GM21423 (cell line): ENCODE data around the gene HK3.

Source experiments
- ATAC-seq: cut with Tn5 transposase; IDR thresholded peaks from one replicate; pipeline ENCODE4 v1.9.1; 2021; ENCODE audit warnings: mild to moderate bottlenecking, moderate library complexity; ENCODE audit not compliant: unreplicated experiment

The HK3 gene

DNA sequence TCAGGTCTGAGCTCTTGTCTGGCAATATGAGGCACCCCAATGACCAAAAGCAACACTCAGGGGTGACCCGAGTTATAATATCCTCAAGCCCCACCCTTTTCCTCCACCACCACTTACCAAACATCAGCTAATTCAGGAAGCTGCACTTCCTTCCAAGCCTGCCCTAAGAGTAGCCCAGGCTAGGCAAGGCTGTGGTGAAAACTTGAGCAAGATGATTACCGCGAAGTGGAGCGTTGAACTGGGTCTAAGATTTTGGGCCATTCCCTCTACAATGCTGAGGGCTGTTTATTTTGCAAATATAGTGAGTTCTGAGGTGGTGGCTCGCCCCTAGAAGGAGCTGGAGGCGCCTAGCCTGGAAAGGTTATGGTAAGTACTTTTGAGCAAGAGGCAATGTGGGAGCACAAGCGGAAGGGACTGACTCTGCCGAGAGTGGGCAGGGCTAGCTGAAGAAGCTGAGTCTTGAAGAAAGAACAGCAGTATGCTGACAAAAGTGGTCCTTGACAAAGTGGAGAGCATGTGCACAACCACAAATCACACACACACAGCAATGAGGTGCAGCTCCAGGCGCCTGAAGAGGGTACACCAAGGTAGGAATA is at the start of gene HK3:
HK3 (minus strand) TSS at position 51 of the 596 bp plus-strand sequence. CDS start 3,187 bp downstream, outside the sequence.
- no peak for ATAC-seq

- no peak for ATAC-seq
Observed at GRCh38 chr5:176948458-176948857, 49.3 kb upstream of the HK3 start.

GRCh38 chr5:176947847-176948246 is 48.7 kb upstream of the HK3 start:
- no peak for ATAC-seq

DNA sequence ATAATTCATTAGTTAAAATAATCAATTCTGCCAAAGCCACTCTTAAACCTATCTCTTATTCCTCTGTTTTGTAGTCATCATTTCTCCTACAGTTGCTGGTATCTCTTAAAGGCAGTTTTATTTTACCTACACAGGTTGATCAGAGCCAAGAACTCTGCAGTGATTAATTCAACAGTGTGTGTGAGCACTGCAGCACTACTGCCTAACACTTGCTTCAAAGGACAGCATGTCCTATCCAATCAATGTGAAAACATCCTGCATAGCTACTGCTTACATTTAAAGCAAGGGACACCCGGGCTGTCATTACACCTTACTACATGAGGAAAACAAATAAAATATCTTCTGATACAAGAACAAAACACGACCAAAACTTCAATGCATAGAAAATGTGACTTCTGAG is 45.1 kb upstream of the HK3 start:
- ATAC-seq: no peak

DNA sequence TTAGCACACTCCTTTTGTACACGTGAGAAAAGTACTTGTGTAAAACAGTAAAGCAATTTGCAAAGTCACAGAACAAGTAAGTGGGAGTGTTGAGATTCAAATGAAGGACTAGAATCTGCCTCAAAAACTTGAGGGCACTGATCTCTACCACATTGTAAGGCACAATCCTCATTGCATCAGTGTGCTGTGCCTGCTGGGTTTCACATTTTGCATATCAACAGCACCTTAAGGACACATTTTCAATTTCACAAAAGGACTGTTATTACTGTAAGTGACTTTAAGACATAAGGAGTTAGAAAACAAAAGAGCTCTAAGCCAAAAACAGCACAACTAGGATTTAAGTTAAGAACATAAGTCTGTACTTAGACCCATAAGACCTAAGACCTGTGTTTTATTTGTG is 44.7 kb upstream of the HK3 start:
- no peak for ATAC-seq

- ATAC-seq: no peak
Observed at GRCh38 chr5:176941951-176942350, 42.8 kb upstream of the HK3 start.

DNA sequence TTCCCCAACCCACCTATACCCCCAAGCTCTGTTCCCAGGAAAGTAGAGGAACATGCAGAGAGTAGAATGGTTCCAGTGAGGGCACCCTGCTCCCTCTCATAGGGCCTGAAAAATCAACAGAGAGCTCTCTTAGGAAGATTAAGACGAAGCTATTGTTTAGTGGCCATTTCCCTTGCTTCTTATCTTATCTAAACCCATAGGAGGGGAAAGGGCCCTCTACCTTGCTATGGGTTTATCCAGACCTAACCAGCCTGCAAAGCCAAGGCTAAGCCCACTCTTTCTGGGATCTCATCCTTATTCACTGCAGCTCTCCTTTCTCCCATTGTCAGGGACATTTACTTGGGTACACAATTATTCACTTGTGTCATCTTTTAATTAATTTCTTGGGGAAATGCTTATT is 39.3 kb upstream of the HK3 start:
- ATAC-seq: no peak

DNA sequence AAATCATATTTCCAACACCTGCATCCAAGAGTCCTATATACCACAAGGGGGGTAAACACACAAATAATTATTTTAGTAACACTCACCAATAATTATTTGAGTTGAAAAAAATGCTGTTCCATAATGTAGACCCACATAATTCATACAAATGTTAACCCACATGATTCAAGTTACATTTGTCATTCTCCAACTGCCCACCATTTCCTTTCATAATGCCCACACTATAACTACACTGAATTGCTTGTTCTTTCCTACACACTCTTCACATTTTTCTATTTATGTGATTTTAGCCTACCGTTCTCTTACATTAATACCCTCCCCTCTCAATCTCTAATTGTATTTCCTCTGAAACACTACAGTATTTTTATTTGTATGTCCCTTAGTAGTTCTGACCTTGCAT is 35.9 kb upstream of the HK3 start:
- ATAC-seq: no peak

DNA sequence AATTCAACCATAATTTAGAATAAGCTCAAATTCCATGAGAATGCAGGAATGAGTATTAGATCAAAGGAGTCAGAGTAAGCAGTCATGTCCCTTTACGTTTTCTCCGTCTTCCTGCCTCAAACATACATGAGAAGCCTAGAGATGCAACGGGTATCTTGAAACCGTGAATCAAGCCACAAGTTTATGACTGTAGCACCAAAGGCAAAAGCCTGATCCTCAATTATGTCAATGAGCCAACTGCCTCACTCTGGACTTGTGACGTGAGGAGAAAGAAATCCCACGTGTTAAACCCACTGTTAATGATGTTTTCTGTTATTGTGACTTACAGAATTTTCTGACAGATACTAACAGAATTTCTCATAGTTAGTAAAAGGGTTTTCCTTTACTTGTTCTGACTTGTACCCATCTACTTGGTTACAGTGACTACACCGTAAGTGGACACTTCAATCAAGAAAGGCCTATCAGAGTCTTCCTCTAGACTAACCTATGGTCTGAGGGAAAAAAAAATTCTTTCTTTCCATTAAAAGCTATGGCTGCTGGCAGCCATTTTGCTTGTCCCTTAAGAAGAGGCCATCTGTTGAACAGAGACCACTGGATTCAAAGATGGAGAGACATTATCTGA is 35.3 kb upstream of the HK3 start:
- ATAC-seq: no peak

DNA sequence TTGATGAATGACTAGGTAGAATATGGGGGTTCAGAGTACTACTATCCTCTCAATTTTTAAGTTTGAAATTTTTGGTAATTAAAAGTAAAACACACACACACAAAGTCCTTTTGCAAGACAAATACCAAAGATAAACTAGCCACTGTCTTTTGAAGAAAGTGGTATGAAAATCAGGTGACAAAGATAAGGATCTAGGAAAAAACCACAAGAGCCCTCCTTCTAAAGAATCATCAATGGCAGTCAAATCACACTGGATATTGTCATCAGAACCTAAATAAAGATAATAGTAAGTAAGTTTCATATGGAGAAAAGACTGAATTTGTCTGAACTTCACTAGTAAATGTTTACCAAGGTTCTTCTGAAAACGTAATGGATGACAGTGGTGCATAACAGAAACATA is 30.5 kb upstream of the HK3 start:
- ATAC-seq: no peak

DNA sequence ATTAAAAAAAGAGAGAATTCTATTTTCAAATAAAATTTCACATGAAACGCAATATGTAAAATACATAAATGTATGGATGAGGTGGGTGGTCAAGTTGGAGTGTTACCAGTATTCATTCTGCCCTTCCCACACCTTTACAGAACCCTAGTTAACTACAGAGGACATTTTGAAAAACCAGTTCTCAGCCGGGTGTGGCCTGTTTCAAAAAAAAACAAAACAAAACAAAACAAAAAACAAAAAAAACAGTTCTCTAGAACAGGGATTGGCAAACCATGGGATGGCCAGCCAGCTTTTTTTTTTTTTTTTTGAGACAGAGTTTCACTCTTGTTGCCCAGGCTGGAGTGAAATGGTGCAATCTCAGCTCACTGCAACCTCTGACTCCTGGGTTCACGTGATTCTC is 28.4 kb upstream of the HK3 start:
- no peak for ATAC-seq

DNA sequence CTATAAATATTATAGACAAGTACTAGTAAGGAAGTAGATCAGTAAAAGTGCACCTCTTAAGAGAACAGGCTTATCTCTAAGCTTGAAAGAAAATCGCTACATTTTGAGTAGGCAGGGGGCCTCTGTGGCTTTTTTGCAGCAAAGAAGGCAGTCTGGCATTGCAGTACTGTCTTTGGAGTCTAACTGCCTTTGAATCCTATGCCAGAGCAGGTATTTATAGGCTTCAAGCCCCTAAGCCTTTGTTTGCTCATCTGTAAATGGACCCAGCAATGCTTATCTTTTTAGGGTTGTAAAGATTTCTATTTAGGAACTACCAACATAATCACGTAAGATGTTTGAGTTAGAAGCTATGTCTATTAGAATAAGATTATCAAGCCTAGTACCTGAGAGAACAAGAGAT is 23.7 kb upstream of the HK3 start:
- ATAC-seq: no peak

GRCh38 chr5:176921714-176922113 is 22.6 kb upstream of the HK3 start:
- ATAC-seq: no peak

DNA sequence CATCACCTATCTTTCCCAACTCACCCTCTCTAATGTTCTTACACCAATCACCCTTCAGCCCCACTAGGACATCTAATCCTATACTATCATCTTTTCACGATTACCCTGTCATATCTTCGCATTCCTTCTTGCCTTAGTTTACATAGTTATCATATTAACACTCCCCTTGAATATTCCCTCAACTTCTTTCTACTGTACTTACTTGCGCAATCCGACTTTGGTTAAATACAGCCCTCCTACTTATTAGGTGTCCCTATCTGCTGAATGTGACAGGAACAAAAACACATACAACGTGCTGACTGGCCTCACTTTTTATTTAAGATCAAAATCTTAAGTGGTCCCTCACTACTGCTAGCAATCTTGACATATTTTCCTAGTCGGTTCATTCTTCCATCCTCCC is 19.5 kb upstream of the HK3 start:
- ATAC-seq: no peak

DNA sequence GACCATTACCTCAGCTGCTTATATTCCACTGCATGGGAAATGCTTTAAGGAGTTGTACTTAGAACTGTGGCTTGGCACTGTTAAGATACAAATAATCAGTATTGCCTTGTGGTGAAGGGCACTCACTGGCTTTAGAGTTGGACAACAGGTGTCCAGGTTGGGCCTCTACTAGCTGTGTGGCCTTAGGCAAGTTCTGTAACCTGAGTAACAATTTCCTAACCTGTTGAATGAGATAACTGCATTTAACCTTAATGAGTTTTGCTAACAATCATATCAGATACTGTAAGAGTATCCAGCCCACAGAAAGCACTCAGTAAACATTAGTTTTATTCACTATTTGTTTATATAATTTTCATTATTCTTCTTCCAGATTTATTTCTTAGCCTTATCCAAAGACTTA is 17.2 kb upstream of the HK3 start:
- no peak for ATAC-seq

- no peak for ATAC-seq
Observed at GRCh38 chr5:176915906-176916305, 16.8 kb upstream of the HK3 start.

DNA sequence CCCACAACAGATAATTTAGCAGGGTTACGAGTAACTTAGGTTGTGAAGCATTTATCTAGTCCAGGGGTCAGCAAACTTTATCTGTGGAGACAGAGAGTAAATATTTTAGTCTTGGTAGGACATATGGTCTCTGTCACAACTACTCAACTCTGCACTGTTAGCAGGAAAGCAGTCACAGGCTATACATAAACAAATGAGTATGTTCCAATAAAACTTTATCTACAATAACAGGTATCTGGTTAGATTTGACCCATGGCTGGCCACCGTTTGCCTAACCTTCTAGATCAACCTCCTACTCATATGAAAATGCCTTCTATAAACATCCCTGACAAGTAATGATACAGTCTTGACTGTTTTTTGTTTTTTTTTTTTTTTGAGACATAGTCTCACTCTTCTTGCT is 13.0 kb upstream of the HK3 start:
- no peak for ATAC-seq

- no peak for ATAC-seq
Observed at GRCh38 chr5:176908675-176909368, 9.7 kb upstream of the HK3 start.

- no peak for ATAC-seq
Observed at GRCh38 chr5:176906796-176907195, 7.7 kb upstream of the HK3 start.

DNA sequence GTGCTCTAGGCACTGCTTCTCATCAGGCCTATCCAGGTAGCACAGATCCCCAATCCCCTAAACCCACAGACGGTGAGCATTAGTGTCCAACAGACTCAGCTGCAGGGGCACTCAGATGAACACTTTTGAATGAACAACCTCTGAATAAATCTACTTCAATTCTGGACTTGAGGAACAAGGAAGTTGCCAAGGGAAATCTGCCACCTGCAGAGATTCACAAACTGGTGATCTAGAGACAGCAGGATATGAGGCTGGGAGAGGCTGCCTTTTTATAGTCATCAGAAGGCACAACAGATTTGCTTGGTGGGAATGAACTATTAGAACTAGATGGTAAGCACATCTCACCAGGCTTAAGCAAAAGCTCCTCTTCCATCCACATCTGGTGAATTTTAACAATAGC is 7.0 kb upstream of the HK3 start:
- no peak for ATAC-seq

- no peak for ATAC-seq
Observed at GRCh38 chr5:176904276-176904675, 5.1 kb upstream of the HK3 start.

DNA sequence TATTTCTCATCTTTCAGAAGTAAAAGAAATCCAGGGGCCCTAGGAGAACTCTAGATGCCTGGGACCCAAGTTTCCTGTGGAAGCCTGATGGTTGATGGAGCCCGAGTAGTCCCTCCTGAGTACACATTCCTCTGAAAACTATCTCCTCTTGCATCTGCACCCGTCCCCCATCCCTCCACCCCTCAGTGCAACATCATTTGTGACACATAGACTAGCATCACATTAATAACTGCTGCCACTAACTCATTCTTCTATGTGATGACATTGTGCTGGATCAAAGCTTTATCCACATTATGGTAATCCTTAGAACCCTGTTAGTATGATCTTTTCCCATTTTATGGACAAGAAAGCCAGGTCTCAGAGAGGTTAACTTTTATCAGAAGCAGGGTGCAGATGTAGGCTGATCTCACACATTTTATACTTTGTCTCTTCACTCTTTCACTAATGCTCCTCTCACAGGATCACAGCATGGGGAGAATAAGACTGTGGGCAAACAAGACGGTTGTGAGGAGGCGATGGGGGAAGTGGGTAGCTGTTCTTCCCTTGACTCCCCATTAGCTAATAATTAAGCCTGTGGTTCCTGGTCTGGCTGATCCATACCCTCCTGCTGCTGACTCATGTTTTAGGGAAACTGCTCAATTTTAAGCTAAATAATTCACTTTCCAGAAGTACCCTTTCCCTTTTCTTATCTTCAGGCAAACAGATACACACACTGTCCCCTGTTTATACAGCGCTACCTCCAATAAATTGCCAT is 3.9 kb upstream of the HK3 start:
- no peak for ATAC-seq
